ENCODE results near the gene PLEKHJ1.

DNA sequence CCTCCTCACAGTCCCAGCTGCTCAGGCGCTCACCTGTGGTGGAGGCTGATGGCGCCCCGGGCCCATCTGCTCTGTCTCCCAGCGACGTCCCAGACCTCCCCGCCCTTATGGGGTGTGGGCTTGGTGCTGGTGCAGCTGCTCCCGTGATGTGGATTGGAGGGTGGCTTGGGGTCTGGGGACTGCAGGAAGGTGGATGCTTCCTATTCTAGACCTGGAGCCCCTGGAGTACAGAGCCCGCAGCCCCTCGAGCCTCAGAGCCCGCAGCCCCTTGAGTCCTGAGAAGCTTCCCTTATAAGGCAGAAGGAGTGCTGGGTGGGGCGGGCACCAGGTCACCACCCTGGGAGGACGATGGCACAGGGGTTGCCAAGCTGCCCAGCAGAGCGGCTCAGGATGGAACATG is 40.8 kb downstream of the PLEKHJ1 start:
- TF ChIP-seq, protein P1, sequence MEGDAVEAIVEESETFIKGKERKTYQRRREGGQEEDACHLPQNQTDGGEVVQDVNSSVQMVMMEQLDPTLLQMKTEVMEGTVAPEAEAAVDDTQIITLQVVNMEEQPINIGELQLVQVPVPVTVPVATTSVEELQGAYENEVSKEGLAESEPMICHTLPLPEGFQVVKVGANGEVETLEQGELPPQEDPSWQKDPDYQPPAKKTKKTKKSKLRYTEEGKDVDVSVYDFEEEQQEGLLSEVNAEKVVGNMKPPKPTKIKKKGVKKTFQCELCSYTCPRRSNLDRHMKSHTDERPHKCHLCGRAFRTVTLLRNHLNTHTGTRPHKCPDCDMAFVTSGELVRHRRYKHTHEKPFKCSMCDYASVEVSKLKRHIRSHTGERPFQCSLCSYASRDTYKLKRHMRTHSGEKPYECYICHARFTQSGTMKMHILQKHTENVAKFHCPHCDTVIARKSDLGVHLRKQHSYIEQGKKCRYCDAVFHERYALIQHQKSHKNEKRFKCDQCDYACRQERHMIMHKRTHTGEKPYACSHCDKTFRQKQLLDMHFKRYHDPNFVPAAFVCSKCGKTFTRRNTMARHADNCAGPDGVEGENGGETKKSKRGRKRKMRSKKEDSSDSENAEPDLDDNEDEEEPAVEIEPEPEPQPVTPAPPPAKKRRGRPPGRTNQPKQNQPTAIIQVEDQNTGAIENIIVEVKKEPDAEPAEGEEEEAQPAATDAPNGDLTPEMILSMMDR (IDR thresholded peaks at IDR 0.05) = no peak
- no peak for TF ChIP-seq POLR2A (IDR thresholded peaks at IDR 0.05)
